ENCODE measurements around the gene ASAP2.

DNA sequence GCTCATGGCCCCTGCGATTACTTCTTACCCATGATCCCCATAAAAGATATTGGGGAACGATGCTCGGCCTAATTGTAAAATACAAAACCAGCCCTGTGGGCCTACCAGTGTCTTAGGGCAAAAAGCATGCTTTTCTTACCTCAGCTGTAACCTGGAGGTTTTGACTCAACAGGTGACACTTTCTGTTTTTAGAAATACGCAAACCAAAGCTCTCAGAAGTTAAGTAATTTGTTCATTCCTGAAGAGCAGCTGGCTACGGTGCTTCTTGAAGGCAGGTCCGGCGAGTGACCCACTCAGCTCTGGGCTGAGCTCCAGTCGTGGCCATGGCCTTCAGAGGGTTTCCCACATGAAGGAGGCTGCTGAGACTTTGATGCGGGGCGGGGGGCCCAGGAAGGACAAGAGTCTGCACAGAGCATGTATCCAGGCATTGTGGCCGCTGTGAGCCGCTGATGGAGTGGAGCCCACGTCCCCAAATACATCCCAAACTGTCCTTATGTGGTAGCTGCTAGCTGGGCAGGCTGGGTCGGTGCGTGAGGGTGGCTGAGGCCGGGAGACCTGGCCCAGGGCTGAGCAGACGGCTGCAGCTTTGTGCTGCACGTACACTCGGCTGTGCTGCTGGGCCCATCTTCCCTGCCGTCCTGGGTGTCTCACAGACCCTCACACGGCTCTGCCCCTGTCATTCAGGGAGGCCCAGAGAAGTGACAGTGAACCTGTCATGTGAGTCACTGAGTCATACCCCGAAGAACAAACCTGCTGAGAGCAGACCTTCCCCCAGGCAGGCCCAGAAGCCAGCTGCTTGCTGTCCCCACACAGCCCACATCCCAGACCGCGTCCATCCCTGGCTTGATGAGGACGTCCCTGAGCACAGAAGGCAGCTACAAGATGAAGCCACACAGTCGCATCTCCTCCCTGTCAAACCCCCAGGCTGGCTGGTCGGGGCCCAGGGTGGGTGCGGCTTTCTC is 182.6 kb downstream of the ASAP2 start:
- TF ChIP-seq, protein P1, sequence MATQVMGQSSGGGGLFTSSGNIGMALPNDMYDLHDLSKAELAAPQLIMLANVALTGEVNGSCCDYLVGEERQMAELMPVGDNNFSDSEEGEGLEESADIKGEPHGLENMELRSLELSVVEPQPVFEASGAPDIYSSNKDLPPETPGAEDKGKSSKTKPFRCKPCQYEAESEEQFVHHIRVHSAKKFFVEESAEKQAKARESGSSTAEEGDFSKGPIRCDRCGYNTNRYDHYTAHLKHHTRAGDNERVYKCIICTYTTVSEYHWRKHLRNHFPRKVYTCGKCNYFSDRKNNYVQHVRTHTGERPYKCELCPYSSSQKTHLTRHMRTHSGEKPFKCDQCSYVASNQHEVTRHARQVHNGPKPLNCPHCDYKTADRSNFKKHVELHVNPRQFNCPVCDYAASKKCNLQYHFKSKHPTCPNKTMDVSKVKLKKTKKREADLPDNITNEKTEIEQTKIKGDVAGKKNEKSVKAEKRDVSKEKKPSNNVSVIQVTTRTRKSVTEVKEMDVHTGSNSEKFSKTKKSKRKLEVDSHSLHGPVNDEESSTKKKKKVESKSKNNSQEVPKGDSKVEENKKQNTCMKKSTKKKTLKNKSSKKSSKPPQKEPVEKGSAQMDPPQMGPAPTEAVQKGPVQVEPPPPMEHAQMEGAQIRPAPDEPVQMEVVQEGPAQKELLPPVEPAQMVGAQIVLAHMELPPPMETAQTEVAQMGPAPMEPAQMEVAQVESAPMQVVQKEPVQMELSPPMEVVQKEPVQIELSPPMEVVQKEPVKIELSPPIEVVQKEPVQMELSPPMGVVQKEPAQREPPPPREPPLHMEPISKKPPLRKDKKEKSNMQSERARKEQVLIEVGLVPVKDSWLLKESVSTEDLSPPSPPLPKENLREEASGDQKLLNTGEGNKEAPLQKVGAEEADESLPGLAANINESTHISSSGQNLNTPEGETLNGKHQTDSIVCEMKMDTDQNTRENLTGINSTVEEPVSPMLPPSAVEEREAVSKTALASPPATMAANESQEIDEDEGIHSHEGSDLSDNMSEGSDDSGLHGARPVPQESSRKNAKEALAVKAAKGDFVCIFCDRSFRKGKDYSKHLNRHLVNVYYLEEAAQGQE (IDR thresholded peaks at IDR 0.05; ENCODE audit: insufficient read depth in 1 of 2, low read depth in 2 of 2, low read length in 2 of 2): no peak
- TF ChIP-seq TAF1 (IDR thresholded peaks at IDR 0.05; ENCODE audit: borderline replicate concordance, insufficient read depth, low read length) (no peak), POLR2AphosphoS5 (IDR thresholded peaks at IDR 0.05; ENCODE audit: low read depth, low read length) (no peak), SIN3A (IDR thresholded peaks at IDR 0.05; ENCODE audit: borderline replicate concordance, insufficient read depth, low read length) (no peak)

Measured in PFSK-1 (cell line).